Lower leg skin (tissue), 3 donors: ENCODE measurements around the gene KCNS1.
A peak's percentile ranks its signal among the peaks of the same experiment; 100 is the strongest.

Source experiments
- POLR2A ChIP-seq, 2 donors: fragments of 450-650 bp; IDR thresholded peaks; one replicate each; pipeline ENCODE4 v1.6.1; 2016 to 2017; ENCODE audit warnings: antibody characterized with exemption in 2 of 2, mild to moderate bottlenecking in 1 of 2, moderate library complexity in 1 of 2
- TF ChIP-seq, protein P1 (sequence below), 3 donors: fragments of 450-650 bp; IDR thresholded peaks; one replicate each; pipeline ENCODE4 v1.5.1; 2016; ENCODE audit warnings: antibody characterized with exemption in 3 of 3, mild to moderate bottlenecking in 3 of 3, moderate library complexity in 2 of 3

DNA sequence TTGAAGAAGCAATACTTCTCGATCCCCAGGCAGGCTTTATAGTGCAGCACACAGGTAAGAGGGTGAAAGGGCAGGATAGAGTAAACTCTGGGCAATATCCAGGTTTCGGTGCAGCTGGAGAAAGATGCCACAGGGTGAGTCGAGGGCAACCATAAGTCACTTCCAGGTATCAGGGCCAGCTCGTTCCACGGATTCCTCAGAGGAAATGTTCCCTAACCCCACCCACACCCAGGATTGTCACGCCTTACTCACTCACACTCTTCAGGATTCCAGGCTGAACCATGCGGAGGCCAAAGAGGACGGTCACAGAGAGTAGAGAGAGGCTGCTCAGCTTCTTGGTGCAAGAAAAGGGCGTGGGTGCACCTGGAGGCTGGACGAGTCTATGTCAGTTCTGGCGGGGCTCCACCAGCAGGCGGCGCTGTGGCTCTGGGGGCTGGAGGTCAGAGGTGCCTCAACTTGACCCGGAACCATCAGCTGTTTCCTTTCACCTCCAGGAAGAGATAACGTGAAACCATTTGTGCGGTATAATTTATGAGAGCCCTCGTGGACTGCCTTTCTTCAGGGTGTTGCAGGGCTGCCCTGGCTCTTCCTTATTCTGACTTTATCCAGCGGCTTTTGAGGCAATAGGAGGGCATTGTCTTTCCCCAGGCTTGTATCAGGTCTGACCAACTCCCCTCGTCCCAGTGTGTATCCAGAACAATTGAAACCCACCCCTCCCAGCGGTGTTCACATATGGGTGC is 37.8 kb upstream of the KCNS1 start:
- TF ChIP-seq POLR2A (IDR thresholded peaks at IDR 0.05): no peak
- TF ChIP-seq, protein P1, sequence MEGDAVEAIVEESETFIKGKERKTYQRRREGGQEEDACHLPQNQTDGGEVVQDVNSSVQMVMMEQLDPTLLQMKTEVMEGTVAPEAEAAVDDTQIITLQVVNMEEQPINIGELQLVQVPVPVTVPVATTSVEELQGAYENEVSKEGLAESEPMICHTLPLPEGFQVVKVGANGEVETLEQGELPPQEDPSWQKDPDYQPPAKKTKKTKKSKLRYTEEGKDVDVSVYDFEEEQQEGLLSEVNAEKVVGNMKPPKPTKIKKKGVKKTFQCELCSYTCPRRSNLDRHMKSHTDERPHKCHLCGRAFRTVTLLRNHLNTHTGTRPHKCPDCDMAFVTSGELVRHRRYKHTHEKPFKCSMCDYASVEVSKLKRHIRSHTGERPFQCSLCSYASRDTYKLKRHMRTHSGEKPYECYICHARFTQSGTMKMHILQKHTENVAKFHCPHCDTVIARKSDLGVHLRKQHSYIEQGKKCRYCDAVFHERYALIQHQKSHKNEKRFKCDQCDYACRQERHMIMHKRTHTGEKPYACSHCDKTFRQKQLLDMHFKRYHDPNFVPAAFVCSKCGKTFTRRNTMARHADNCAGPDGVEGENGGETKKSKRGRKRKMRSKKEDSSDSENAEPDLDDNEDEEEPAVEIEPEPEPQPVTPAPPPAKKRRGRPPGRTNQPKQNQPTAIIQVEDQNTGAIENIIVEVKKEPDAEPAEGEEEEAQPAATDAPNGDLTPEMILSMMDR (IDR thresholded peaks at IDR 0.05): peak in 1 of 3 donors; percentile 26
